Kidney tubule cell (primary cell): ENCODE measurements around the gene SCN9A.
"Not testable (repeated sequence)": the region's sequence is repeated elsewhere in the genome, so short reads cannot be mapped to it uniquely, and the experiment has no call there.

ENCODE experiments used
- DNase-seq: peaks from one replicate; pipeline ENCODE4 v3.0.0-alpha.2; 2018; ENCODE audit warnings: low spot score

The SCN9A gene

GRCh38 chr2:166375195-166375735 lies 479 bp downstream of the SCN9A start:
- no peak for DNase-seq

GRCh38 chr2:166373951-166374350 lies 1.8 kb downstream of the SCN9A start:
- DNase-seq = peak; percentile 82

DNA sequence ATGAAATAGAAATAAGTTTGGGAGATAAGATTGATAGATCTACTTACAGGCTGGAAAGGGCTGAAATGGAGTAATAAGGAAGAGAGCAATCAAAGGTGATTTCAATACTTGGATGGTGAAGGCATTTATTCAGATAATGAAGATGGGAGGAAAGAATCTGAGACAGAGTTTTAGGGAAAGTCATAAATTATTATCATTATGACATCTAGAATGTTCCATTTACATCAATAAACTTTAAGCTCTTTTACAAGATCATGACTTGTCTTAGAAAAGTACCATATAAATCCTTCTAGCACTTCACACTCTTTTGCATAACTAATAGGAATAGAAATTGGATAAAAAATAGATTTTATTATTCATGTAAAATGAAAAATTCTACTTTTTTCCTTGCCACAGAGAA lies 2.2 kb downstream of the SCN9A start:
- no peak for DNase-seq

DNA sequence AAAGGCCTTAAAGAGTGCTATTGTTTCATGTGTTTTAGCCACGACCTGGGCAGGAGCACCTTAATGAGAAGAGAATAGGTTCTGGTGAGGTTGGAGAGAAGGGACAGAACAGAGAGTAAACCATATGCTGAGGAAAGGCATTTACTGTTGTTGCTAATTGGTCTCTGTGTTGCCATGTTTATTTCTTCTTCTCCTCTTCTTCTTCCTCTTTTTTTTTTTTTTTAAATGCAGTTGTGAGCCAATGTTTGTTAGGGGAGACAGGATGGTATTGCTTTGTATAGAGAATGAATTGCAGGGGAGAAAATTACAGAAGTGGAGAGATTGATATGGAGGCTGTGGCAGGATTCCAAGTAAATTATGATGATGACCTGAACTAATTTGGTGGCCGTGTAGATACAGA lies 2.6 kb downstream of the SCN9A start:
- DNase-seq = no peak

DNA sequence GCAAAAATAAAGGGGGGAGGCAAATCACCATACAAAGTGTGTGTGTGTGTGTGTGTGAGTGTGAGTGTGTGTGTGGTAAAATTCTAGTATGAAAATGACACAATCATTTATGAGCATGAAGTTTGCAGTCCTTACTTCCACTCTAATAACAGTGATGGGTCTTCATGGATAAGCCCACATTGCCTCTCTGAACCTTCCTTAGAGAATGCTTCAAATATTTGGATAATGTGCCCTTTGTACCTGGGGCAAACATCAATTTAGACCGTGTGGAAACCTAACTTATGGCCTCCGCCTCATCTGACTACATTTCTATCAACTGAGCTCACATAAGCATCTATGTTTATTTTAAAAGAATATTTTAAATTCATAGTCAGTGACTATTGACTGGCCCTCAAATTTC lies 3.7 kb downstream of the SCN9A start:
- no peak for DNase-seq

GRCh38 chr2:166365803-166366420 lies 9.8 kb downstream of the SCN9A start:
- DNase-seq = peak; percentile 59

DNA sequence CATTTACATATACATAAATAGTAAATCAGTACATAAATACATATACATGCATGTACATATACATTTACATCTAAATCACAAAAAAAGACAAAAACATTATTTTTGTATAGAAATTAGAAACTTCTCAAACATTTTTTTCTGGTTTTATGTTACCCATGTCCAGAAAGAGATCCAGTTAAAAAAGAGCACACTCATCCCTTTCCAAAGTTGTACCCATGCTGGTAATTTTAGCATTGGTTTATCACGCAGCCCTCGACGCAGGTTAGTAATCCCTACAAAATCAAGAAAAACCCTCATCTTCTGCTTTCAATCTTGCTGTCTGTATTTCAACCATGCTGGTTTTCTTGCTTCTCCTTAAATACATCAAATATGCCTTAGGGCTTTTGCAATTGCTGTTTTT lies 10.5 kb downstream of the SCN9A start:
- DNase-seq = no peak

DNA sequence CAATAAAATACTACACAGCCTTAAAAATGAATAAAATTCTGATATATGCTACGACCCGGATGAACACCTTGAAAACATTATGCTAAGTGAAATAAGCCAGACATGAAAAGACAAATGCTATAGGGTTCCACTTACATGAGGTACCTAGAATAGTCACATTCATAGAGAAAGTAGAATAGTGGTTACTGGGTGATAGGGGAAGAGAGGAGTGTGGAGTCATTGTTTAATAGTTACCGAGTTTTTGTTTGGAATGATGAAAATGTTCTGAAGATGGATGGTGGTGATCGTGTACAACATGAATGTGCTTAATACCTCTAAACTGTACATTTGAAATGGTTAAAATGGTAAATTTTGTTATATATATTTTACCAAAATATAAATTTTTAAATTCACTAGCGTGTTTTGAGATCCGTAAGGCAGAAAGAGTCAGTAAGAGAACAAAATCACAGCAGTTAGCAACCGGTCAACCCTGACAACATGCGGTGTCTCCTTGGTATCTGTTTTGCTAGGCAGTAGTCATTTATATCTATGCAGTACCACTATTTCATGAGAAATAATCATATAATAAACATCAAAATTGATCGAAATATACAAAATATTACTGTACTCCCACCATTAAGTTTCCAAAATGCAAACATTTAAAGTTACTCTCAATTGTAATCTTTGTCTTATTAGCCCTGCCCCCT lies 11.1 kb downstream of the SCN9A start:
- no peak for DNase-seq

DNA sequence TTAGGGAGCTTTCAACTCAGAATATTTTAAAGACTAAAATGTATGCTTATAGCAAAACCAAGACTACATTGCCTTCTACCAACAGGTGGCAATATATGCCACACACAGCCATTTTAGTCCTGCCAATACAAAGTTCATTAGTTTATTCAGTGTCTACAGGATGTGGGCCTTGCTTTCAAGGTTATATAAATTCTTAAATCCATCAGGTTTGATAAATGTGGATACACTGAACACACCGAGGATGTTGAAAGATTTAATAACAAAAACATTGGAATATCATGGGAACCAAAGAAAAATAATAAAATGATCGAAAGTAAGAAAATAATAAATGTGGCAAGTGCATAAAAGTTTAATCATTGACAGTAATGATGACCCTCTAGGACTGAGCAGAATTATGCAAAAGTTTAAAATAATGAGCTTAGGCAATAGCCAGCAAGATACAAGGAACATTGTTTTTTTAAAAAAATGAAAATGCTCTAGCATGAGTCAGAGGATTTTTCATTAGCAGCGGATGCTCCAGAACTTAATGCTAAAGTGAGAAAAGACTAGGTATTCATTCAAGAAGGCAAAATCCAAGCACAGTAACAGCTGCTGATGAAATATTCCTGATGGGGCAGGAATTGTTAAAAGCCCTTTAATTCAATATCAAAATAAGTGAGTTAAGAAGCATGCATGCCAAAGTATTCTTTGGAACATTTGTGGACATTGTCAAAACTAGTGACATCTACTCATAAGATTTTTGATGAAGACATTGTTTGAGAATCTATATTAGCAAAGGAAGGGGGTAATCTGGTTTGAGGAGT lies 14.2 kb downstream of the SCN9A start:
- DNase-seq = peak; percentile 50

DNA sequence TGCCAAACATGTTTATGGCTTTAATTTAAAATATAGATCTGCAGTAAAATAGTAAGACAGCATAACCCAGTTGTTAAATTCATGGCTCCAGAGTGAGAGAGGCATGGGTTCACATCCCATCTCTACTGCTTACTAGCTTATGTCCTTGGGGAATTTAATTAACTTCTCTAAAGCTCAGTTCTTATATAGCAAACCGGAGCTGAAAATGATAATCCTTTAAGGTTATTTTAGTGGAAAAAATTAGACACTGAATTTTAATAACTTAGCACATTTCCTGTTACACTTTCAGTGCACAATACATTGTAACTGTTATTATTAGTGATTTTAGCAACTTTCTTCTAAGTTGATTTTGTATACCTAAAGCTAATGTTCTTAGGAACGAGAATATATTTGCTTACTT lies 14.8 kb downstream of the SCN9A start:
- DNase-seq = no peak

DNA sequence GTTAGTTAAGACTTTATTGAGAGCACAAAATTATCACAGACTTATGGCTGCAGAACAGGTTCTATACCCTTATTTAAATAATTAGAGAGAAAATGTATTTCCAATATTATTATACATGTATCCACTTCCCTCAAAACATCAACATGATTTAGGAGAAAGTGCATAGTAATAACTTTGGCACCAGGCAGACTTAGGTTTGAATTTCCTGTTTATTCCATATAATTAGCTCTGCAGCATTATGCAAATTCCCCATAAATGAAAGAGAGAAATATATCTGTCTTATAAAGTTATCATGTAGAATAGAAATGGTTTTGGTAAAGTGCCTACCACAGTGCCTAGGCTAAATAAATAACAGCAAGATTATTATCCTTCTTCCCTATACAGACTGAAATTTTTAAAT lies 15.3 kb downstream of the SCN9A start:
- DNase-seq = no peak

- not testable (repeated sequence) for DNase-seq
Observed at GRCh38 chr2:166357950-166358321, 17.8 kb downstream of the SCN9A start.

- DNase-seq = no peak
Observed at GRCh38 chr2:166357068-166357949, 18.4 kb downstream of the SCN9A start.

- DNase-seq = no peak
Observed at GRCh38 chr2:166351319-166351718, 24.4 kb downstream of the SCN9A start.

DNA sequence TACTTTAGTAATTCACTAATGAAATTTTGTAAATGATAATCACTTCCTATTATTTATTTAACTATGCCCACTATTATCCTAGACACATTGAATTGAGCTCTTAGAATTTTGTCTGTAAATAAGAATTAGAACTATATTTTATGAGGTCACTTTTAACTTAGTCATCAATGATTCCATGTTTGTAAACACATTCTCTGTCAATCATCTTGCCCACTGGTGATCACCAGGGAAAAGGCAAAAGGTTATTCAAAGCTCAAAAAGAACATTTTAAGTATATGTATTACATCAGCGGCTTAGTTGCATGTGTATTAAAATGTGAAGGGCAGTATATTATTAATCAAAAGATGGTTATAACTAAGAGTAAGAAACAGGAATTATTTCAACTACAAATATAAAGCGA lies 25.2 kb downstream of the SCN9A start:
- no peak for DNase-seq

- DNase-seq = no peak
Observed at GRCh38 chr2:166344286-166345113, 31.2 kb downstream of the SCN9A start.

GRCh38 chr2:166343467-166343866 lies 32.3 kb downstream of the SCN9A start:
- no peak for DNase-seq

- no peak for DNase-seq
Observed at GRCh38 chr2:166341426-166341825, 34.3 kb downstream of the SCN9A start.

DNA sequence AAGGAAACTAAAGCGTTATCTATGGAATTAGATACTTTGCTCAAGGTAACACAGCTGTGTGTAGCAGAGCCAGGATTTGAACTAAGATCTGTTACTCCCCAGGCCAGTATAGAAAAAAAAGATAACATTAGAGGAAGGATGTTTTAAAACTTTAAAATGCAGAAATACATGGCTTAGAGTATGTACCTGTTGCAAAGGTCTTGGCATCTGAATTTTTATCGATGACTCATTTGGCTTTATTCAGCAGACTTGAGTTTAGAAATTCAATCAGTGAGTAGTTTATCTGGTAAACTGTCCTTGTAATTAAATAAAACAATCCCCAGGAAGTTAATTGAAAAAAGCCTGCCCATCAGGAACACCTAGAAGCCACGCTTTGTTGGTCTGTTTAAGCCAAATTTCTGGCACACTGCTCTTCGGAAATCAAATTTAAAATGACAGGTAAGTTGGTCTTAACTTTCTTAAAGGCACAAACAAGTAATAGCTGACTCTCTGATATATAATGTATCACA lies 36.9 kb downstream of the SCN9A start:
- DNase-seq = no peak

GRCh38 chr2:166337932-166338331 lies 37.8 kb downstream of the SCN9A start:
- no peak for DNase-seq

DNA sequence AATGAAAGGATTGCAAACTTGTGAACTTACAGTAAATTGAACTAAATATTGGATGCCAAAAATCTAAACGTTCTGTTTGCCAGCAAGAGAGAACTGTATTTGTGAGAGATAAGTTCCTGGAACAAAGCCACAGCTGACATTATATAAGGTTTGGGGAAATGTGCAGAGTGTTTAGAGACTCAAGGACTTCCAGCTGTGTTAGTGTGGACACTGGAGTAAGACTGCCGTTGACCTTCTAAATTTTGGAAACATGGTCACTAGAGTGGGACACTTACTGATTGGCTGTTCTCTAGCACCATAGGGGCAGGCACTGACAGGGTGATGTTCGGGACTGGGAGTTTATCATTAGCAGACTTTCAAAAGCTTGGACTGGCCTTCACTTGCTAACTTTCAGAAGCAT lies 40.5 kb downstream of the SCN9A start:
- DNase-seq = no peak
